ENCODE data around the gene GFOD1.

GRCh38 chr6:13492357-13492756 lies 5.0 kb upstream of the GFOD1 start:
- TF ChIP-seq, protein P1, sequence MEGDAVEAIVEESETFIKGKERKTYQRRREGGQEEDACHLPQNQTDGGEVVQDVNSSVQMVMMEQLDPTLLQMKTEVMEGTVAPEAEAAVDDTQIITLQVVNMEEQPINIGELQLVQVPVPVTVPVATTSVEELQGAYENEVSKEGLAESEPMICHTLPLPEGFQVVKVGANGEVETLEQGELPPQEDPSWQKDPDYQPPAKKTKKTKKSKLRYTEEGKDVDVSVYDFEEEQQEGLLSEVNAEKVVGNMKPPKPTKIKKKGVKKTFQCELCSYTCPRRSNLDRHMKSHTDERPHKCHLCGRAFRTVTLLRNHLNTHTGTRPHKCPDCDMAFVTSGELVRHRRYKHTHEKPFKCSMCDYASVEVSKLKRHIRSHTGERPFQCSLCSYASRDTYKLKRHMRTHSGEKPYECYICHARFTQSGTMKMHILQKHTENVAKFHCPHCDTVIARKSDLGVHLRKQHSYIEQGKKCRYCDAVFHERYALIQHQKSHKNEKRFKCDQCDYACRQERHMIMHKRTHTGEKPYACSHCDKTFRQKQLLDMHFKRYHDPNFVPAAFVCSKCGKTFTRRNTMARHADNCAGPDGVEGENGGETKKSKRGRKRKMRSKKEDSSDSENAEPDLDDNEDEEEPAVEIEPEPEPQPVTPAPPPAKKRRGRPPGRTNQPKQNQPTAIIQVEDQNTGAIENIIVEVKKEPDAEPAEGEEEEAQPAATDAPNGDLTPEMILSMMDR (IDR thresholded peaks at IDR 0.05) = no peak
- no peak for TF ChIP-seq POLR2A (IDR thresholded peaks at IDR 0.05)

Data from heart left ventricle (tissue), 13 donors.